ENCODE data around the gene DOCK2.

The DOCK2 gene

DNA sequence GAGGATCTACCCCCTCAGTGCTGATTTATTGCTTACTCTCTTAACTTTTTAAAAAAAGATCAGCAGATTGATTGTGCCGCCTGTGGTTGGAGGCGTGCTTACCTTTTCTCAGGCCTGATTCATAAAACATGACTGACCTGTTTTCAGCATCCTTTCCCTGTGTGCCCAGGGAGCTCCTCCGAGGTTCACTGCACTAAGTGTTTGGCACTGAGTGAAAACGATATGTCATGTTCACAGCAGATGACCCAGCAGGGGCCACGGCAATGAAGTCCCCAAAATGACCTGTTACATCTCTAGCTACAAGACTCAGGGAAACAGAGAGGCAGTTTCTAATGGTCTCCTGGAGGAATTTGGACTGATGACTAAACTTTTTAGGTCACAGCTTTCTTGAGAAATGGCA, 273.3 kb downstream of the DOCK2 start:
- Histone ChIP-seq H3K27me3 (ENCODE audit: low read length) (no peaks in the 10 kb centered on the region), H4K20me1 (ENCODE audit: low read depth, low read length) (no peaks in the 10 kb centered on the region), H3K36me3 (ENCODE audit: low read length) (no peaks in the 10 kb centered on the region), H3K27ac (ENCODE audit: low read depth, low read length) (no peak overlapping the region), H3K79me2 (ENCODE audit: insufficient read depth, low read length) (no peaks in the 10 kb centered on the region), H3K9me2 (replicated peaks; ENCODE audit: insufficient read depth, low read length) (no peaks in the 10 kb centered on the region), H3K4me3 (ENCODE audit: insufficient read depth, low read length, poor library complexity, severe bottlenecking) (no peak overlapping the region), H3F3A (ENCODE audit: insufficient read depth) (no peaks in the 10 kb centered on the region), H2AFZ (ENCODE audit: low read depth, low read length, severe bottlenecking) (no peak overlapping the region), H3K4me2 (ENCODE audit: low read depth, low read length, poor library complexity, severe bottlenecking) (no peak overlapping the region), H3K9ac (ENCODE audit: low read length) (no peak overlapping the region), H3K9me3 (ENCODE audit: insufficient read depth, low read length) (no peaks in the 10 kb centered on the region)
- TF ChIP-seq, protein P1, sequence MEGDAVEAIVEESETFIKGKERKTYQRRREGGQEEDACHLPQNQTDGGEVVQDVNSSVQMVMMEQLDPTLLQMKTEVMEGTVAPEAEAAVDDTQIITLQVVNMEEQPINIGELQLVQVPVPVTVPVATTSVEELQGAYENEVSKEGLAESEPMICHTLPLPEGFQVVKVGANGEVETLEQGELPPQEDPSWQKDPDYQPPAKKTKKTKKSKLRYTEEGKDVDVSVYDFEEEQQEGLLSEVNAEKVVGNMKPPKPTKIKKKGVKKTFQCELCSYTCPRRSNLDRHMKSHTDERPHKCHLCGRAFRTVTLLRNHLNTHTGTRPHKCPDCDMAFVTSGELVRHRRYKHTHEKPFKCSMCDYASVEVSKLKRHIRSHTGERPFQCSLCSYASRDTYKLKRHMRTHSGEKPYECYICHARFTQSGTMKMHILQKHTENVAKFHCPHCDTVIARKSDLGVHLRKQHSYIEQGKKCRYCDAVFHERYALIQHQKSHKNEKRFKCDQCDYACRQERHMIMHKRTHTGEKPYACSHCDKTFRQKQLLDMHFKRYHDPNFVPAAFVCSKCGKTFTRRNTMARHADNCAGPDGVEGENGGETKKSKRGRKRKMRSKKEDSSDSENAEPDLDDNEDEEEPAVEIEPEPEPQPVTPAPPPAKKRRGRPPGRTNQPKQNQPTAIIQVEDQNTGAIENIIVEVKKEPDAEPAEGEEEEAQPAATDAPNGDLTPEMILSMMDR (IDR thresholded peaks at IDR 0.05; ENCODE audit: insufficient read depth, low read length, poor library complexity, severe bottlenecking) = no peak
- TF ChIP-seq EZH2phosphoT487 (conservative IDR thresholded peaks at IDR 0.05; ENCODE audit: low read length) = no peak

DNA sequence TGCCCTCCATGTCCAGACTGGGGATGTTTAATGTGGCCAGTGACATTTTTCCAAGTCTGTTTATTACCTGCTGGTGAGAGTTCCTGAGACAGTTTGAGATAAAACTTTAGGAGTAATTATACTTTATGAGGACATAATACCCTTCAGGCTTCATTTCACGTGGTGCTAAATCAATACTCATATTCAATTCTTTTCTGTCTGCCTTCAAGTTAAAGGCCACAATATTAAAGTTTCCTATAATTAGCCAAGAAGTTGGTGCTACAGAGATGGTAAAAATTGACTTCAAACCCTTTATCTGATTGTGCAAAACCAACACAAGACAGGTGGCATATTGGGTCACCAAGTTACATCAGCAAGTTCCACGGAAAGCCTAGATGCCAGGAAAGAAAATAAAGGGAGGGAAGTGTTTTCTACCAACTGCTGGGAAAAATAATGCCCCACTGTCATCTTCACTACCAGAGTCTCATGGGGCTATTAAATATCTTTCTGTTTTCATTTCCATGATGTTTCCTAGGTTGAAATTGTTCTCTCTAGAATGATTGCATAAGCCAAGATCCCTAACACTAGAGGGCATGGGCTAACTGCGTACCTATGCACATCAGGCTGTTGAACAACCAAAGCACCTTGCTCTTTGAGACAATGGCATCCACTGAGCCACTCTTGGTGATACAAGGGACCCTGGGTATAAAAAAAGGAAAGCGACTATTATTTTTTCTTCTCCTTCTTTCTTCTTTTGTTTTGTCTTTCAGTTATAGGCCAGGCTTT, 274.6 kb downstream of the DOCK2 start:
- Histone ChIP-seq H3K27ac (ENCODE audit: low read depth, low read length) (no peak overlapping the region), H3F3A (ENCODE audit: insufficient read depth) (no peaks in the 10 kb centered on the region), H3K4me3 (ENCODE audit: insufficient read depth, low read length, poor library complexity, severe bottlenecking) (no peak overlapping the region), H3K9me2 (replicated peaks; ENCODE audit: insufficient read depth, low read length) (no peaks in the 10 kb centered on the region), H3K9me3 (ENCODE audit: insufficient read depth, low read length) (no peaks in the 10 kb centered on the region), H3K79me2 (ENCODE audit: insufficient read depth, low read length) (no peaks in the 10 kb centered on the region), H3K36me3 (ENCODE audit: low read length) (no peaks in the 10 kb centered on the region), H3K9ac (ENCODE audit: low read length) (no peak overlapping the region), H4K20me1 (ENCODE audit: low read depth, low read length) (no peaks in the 10 kb centered on the region), H3K4me2 (ENCODE audit: low read depth, low read length, poor library complexity, severe bottlenecking) (no peak overlapping the region), H3K27me3 (ENCODE audit: low read length) (no peaks in the 10 kb centered on the region), H2AFZ (ENCODE audit: low read depth, low read length, severe bottlenecking) (no peak overlapping the region)
- TF ChIP-seq EZH2phosphoT487 (conservative IDR thresholded peaks at IDR 0.05; ENCODE audit: low read length) = no peak
- TF ChIP-seq, protein P1 (IDR thresholded peaks at IDR 0.05; ENCODE audit: insufficient read depth, low read length, poor library complexity, severe bottlenecking) = no peak

DNA sequence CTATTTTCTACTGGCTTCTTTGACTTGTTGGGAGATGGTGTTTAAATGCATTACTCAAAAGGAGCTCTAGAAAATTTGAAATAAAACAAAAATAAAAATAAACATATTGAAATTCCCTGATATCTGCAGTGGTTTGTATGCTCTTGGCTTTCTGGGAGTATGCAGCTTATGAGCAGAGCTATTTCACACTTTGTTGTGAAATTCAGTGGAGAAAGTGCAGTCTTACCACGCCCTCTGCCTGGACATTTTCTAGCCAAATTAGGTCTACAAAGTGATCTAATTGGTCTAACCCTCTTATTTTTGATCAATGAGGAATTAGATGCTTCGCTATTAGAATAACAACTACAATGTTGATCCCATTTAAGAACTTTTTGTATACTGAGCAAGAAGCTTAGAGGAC, 276.4 kb downstream of the DOCK2 start:
- H3K4me2 ChIP-seq (ENCODE audit: low read depth, low read length, poor library complexity, severe bottlenecking) = no peak overlapping the region
- H3K9ac ChIP-seq (ENCODE audit: low read length) = no peak overlapping the region
- H3K4me3 ChIP-seq (ENCODE audit: insufficient read depth, low read length, poor library complexity, severe bottlenecking) = no peak overlapping the region
- no peaks in the 10 kb centered on the region for H3K36me3 ChIP-seq (ENCODE audit: low read length)
- H2AFZ ChIP-seq (ENCODE audit: low read depth, low read length, severe bottlenecking) = no peak overlapping the region
- no peaks in the 10 kb centered on the region for H4K20me1 ChIP-seq (ENCODE audit: low read depth, low read length)
- no peaks in the 10 kb centered on the region for H3K9me3 ChIP-seq (ENCODE audit: insufficient read depth, low read length)
- no peaks in the 10 kb centered on the region for H3F3A ChIP-seq (ENCODE audit: insufficient read depth)
- no peaks in the 10 kb centered on the region for H3K9me2 ChIP-seq (replicated peaks; ENCODE audit: insufficient read depth, low read length)
- H3K27me3 ChIP-seq (ENCODE audit: low read length) = no peaks in the 10 kb centered on the region
- TF ChIP-seq, protein P1 (IDR thresholded peaks at IDR 0.05; ENCODE audit: insufficient read depth, low read length, poor library complexity, severe bottlenecking) = no peak
- no peak for TF ChIP-seq EZH2phosphoT487 (conservative IDR thresholded peaks at IDR 0.05; ENCODE audit: low read length)
- H3K27ac ChIP-seq (ENCODE audit: low read depth, low read length) = no peak overlapping the region
- no peaks in the 10 kb centered on the region for H3K79me2 ChIP-seq (ENCODE audit: insufficient read depth, low read length)
